Fibroblast of lung (primary cell): ENCODE results near the gene NRIP1. TPM values are rescaled to one million over a fixed set of nuclear protein-coding genes. Genes with fewer than 3 reads are reported as not detected.

ENCODE experiments used
- DNase-seq, 2 donors: peaks; one replicate each; pipeline versions ENCODE4 v3.0.0 to v3.0.0-alpha.2; 2010; ENCODE audit warnings: low read depth in 2 of 2
- H2AFZ ChIP-seq: 2 replicates; pipeline ENCODE4 v1.5.1; 2012; ENCODE audit warnings: low read length, control low read depth, inconsistent platforms
- H3K27ac ChIP-seq: 2 replicates; pipeline ENCODE4 v1.5.1; 2011; ENCODE audit warnings: low read length, control low read depth; ENCODE audit not compliant: insufficient read depth
- H3K27me3 ChIP-seq: 2 replicates; pipeline ENCODE4 v1.5.1; 2011; ENCODE audit warnings: mild to moderate bottlenecking, low read length; ENCODE audit not compliant: control insufficient read depth, insufficient read depth
- H3K36me3 ChIP-seq: 2 replicates; pipeline ENCODE4 v1.5.1; 2011; ENCODE audit warnings: low read length; ENCODE audit not compliant: control insufficient read depth, insufficient read depth
- H3K4me1 ChIP-seq: 2 replicates; pipeline ENCODE4 v1.5.1; 2011; ENCODE audit warnings: low read length; ENCODE audit not compliant: control insufficient read depth, insufficient read depth; ENCODE audit errors: extremely low read depth
- H3K4me2 ChIP-seq: 2 replicates; pipeline ENCODE4 v1.5.1; 2011; ENCODE audit warnings: low read length, control low read depth; ENCODE audit not compliant: insufficient read depth; ENCODE audit errors: extremely low read depth
- H3K4me3 ChIP-seq, 4 experiments: fragments of 200-600 bp in 1 of 4; sonication (generic) in 1 of 4; replicated peaks in 1 of 4; 2 replicates each; pipeline ENCODE4 v1.5.1; 2011 to 2016; ENCODE audit warnings: low read length in 4 of 4, low read depth in 3 of 4, mild to moderate bottlenecking in 3 of 4, control low read depth in 2 of 4, inconsistent platforms in 1 of 4, mixed read lengths in 1 of 4; ENCODE audit not compliant: insufficient read depth in 1 of 4; ENCODE audit errors: control extremely low read depth in 1 of 4
- H3K79me2 ChIP-seq: 2 replicates; pipeline ENCODE4 v1.5.1; 2012; ENCODE audit warnings: mild to moderate bottlenecking, low read length, inconsistent platforms; ENCODE audit not compliant: control insufficient read depth, insufficient read depth
- H3K9ac ChIP-seq: 2 replicates; pipeline ENCODE4 v1.5.1; 2011; ENCODE audit warnings: mild to moderate bottlenecking, low read length, control low read depth; ENCODE audit not compliant: insufficient read depth
- H3K9me3 ChIP-seq: 2 replicates; pipeline ENCODE4 v1.5.1; 2012; ENCODE audit warnings: low read depth, low read length; ENCODE audit not compliant: control insufficient read depth, insufficient read depth
- H4K20me1 ChIP-seq: 2 replicates; pipeline ENCODE4 v1.5.1; 2011; ENCODE audit warnings: low read length; ENCODE audit not compliant: control insufficient read depth, insufficient read depth; ENCODE audit errors: extremely low read depth
- EZH2 ChIP-seq: IDR thresholded peaks from 2 replicates; pipeline ENCODE4 v1.5.1; 2012; ENCODE audit warnings: low read length, control low read depth, mild to moderate bottlenecking; ENCODE audit errors: missing control alignments
- polyA plus RNA-seq, 2 donors: library from polyadenylated mRNA; depleted of rRNA in 1 of 2; stranded (reverse) in 1 of 2; unstranded in 1 of 2; fragments of >200 nt; gene quantifications; 2 replicates each; pipeline ENCODE4 v1.2.1, GENCODE V29; 2011 to 2012; ENCODE audit warnings: missing spikeins in 1 of 2
- total RNA-seq: library from RNA; depleted of rRNA; stranded (reverse); fragments of >200 nt; gene quantifications from 2 replicates; pipeline ENCODE4 v1.2.1, GENCODE V29; 2014
- TF ChIP-seq, protein P1 (sequence below), 2 donors: IDR thresholded peaks in 1 of 2; conservative IDR thresholded peaks in 1 of 2; 1 replicate in 1 of 2; 2 replicates in 1 of 2; pipeline ENCODE4 v1.5.1; 2011 to 2012; ENCODE audit warnings: low read length in 2 of 2, control low read depth in 1 of 2, inconsistent platforms in 1 of 2, low read depth in 1 of 2, mild to moderate bottlenecking in 1 of 2

Gene NRIP1
- total and polyA plus RNA-seq, 2 donors (not counting 1 experiment from before 2014, with no cell fraction given) = 17.8 to 24.8 TPM

GRCh38 chr21:14964621-14965020 is 100.2 kb downstream of the NRIP1 start:
- Histone ChIP-seq H3K27ac (no peak overlapping the region), H3K4me2 (no peak overlapping the region), H3K79me2 (no peaks in the 10 kb centered on the region), H3K36me3 (peaks cover 7% of the 10 kb centered on the region), H3K4me1 (no peaks in the 10 kb centered on the region), H3K27me3 (no peaks in the 10 kb centered on the region), H3K9ac (no peak overlapping the region), H3K9me3 (no peaks in the 10 kb centered on the region), H3K4me3 (no peak overlapping the region), H4K20me1 (no peaks in the 10 kb centered on the region), H2AFZ (no peak overlapping the region)
- no peak for DNase-seq
- TF ChIP-seq, protein P1, sequence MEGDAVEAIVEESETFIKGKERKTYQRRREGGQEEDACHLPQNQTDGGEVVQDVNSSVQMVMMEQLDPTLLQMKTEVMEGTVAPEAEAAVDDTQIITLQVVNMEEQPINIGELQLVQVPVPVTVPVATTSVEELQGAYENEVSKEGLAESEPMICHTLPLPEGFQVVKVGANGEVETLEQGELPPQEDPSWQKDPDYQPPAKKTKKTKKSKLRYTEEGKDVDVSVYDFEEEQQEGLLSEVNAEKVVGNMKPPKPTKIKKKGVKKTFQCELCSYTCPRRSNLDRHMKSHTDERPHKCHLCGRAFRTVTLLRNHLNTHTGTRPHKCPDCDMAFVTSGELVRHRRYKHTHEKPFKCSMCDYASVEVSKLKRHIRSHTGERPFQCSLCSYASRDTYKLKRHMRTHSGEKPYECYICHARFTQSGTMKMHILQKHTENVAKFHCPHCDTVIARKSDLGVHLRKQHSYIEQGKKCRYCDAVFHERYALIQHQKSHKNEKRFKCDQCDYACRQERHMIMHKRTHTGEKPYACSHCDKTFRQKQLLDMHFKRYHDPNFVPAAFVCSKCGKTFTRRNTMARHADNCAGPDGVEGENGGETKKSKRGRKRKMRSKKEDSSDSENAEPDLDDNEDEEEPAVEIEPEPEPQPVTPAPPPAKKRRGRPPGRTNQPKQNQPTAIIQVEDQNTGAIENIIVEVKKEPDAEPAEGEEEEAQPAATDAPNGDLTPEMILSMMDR (conservative IDR thresholded peaks at IDR 0.05 in 1 of 2, IDR thresholded peaks at IDR 0.05 in 1 of 2; ENCODE audit: low read depth in 1 of 2, low read length in 2 of 2) = no peak
- no peak for TF ChIP-seq EZH2

- no peak overlapping the region for H3K9ac ChIP-seq
- no peak overlapping the region for H3K4me3 ChIP-seq
- H3K4me1 ChIP-seq = no peaks in the 10 kb centered on the region
- no peaks in the 10 kb centered on the region for H3K36me3 ChIP-seq
- no peaks in the 10 kb centered on the region for H3K79me2 ChIP-seq
- H2AFZ ChIP-seq = no peak overlapping the region
- no peaks in the 10 kb centered on the region for H3K27me3 ChIP-seq
- H3K4me2 ChIP-seq = no peak overlapping the region
- TF ChIP-seq, protein P1 (conservative IDR thresholded peaks at IDR 0.05 in 1 of 2, IDR thresholded peaks at IDR 0.05 in 1 of 2; ENCODE audit: low read depth in 1 of 2, low read length in 2 of 2) = no peak
- TF ChIP-seq EZH2 = no peak
- H3K27ac ChIP-seq = no peak overlapping the region
- H4K20me1 ChIP-seq = no peaks in the 10 kb centered on the region
- no peak for DNase-seq
- no peaks in the 10 kb centered on the region for H3K9me3 ChIP-seq
Observed at GRCh38 chr21:14962217-14962616, 102.6 kb downstream of the NRIP1 start.

DNA sequence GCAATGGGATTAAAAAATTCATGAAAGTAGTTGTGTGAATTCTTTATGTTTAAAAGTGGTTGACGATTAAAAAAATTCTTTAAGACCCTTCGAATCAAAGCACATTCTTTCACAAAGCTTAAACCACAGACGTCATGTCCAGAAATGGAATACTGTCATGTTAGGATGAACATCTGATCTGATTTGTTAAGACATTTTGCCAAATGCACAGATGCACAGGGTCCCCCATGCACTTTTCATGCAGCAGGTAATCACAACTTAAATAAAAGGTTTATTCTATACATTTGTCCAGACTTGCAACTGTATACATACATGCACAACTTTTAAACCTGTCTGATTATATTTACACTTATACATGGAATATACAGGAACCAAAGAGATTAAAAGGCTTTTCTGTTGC is 103.3 kb downstream of the NRIP1 start:
- Histone ChIP-seq H2AFZ (no peak overlapping the region), H3K9me3 (no peaks in the 10 kb centered on the region), H3K36me3 (no peaks in the 10 kb centered on the region), H3K79me2 (no peaks in the 10 kb centered on the region), H3K27me3 (no peaks in the 10 kb centered on the region), H3K4me2 (no peak overlapping the region), H4K20me1 (no peaks in the 10 kb centered on the region), H3K4me3 (no peak overlapping the region), H3K9ac (no peak overlapping the region), H3K4me1 (no peaks in the 10 kb centered on the region), H3K27ac (no peak overlapping the region)
- no peak for TF ChIP-seq EZH2
- TF ChIP-seq, protein P1 (conservative IDR thresholded peaks at IDR 0.05 in 1 of 2, IDR thresholded peaks at IDR 0.05 in 1 of 2; ENCODE audit: low read depth in 1 of 2, low read length in 2 of 2) = no peak
- no peak for DNase-seq
